Pancreas (tissue), 10 donors: Measurements from ENCODE around the gene ATP2C2. TPM values are rescaled to one million over a fixed set of nuclear protein-coding genes. Genes with fewer than 3 reads are reported as not detected.
"Not testable (repeated sequence)": the region's sequence is repeated elsewhere in the genome, so short reads cannot be mapped to it uniquely, and the experiment has no call there.

Source experiments
- ATAC-seq, 4 donors: fragments of 200-7000 bp; cut with Tn5 transposase; one replicate each; pipeline versions ENCODE4 v1.8.0 to v1.9.1; 2020; ENCODE audit warnings: mild to moderate bottlenecking in 4 of 4, moderate library complexity in 4 of 4
- DNase-seq, 6 donors: peaks; one replicate each; pipeline ENCODE4 v3.0.0-alpha.2; 2020
- FAIRE-seq: peaks from 2 replicates; lab custom pipeline; 2012; peaks lifted over from hg19 to GRCh38; lab: Jason Lieb, UNC
- H3K27ac ChIP-seq, 4 donors: fragments of 200-600 bp; sonication (generic); 1 replicate in 3 of 4; 2 replicates in 1 of 4; pipeline versions ENCODE4 v1.5.0 to v1.8.0; 2020
- H3K27me3 ChIP-seq, 4 donors: fragments of 200-600 bp; one replicate each; pipeline ENCODE4 v1.8.0; 2021
- H3K36me3 ChIP-seq, 3 donors: fragments of 200-600 bp; sonication (generic) in 1 of 3; one replicate each; pipeline versions ENCODE4 v1.5.0 to v1.8.0; 2020 to 2021
- H3K4me1 ChIP-seq, 3 donors: fragments of 200-600 bp; one replicate each; pipeline ENCODE4 v1.8.0; 2021
- H3K4me3 ChIP-seq, 4 donors: fragments of 200-600 bp; sonication (generic) in 2 of 4; one replicate each; pipeline versions ENCODE4 v1.5.0 to v1.8.0; 2020 to 2021
- H3K9me3 ChIP-seq, 4 donors: fragments of 200-600 bp; one replicate each; pipeline ENCODE4 v1.8.0; 2021
- CTCF ChIP-seq, 4 donors: fragments of 200-600 bp; sonication (generic) in 3 of 4; IDR thresholded peaks; one replicate each; pipeline versions ENCODE4 v1.5.0 to v1.8.0; 2021; ENCODE audit warnings: antibody characterized with exemption in 4 of 4
- WGBS, 2 donors: extraction: QIAGEN DNeasy Blood & Tissue Kit; methylation state at CpG; one replicate each; pipeline ENCODE4 v1.1.7; 2013; 5-methylcytosine and 5-hydroxymethylcytosine counted together
- intact Hi-C, 3 donors: fragments of 100-400 bp; cut with DNase I; formaldehyde crosslinking; loops; one replicate each; pipeline versions ENCODE4 v1.11.1 to v1.14.2; 2022
- polyA plus RNA-seq, 2 donors: library from polyadenylated mRNA; stranded (reverse); fragments of 200-250 nt; gene quantifications; one replicate each; pipeline ENCODE4 v1.2.3, GENCODE V29; 2013
- total RNA-seq, 6 donors: library from RNA; stranded (reverse); fragmentation: NEBNext Ultra II Directional in 4 of 6; extraction: Animal tissue kit (Norgen Biotek cat#: 25700) in 4 of 6; gene quantifications; one replicate each; pipeline versions ENCODE4 v1.2.1 to v1.2.4, GENCODE V29; 2021 to 2023
- donor health status: healthy with polysubstance abuse.
- donor health status: DM: no; HTN: no; CAD: no; lungs with moderate emphysema.
- donor health status: DM: no; HTN: no; CAD: no.
- donor health status: control.
- donor health status: control.
- donor health status: Bipolar disorder and iron deficiency.
- donor health status: DM: yes; HTN: yes; CAD: no.
- donor health status: DM: no; HTN: no; CAD: no.
- donor health status: DM: no; HTN: no; CAD: no.
- donor health status: DM: yes; HTN: yes; CAD: no.

The ATP2C2 gene
- total and polyA plus RNA-seq, 8 donors, result 0.47 to 6.3 (median 2.2) TPM

- H3K4me3 ChIP-seq, result no peak overlapping the region
- TF ChIP-seq CTCF (IDR thresholded peaks at IDR 0.05), result no peak
- H3K27ac ChIP-seq, result no peak overlapping the region
- intact Hi-C loops, result no loop called here
- no peaks in the 10 kb centered on the region for H3K36me3 ChIP-seq
- no peaks in the 10 kb centered on the region for H3K4me1 ChIP-seq
- no peak for FAIRE-seq
- peak in 1 of 6 donors; percentile 46 for DNase-seq
- no peaks in the 10 kb centered on the region for H3K27me3 ChIP-seq
- 76 to 79% methylated on average over 38 of the region's 38 CpGs for WGBS, 2 donors
- ATAC-seq, result peak in 2 of 4 donors; percentile 71 to 79
- H3K9me3 ChIP-seq, result no peaks in the 10 kb centered on the region
Measured at GRCh38 chr16:84449156-84450140, 81.1 kb downstream of the ATP2C2 start.

GRCh38 chr16:84450176-84450865 lies 82.0 kb downstream of the ATP2C2 start:
- no peak for ATAC-seq
- Histone ChIP-seq H3K27me3 (no peaks in the 10 kb centered on the region), H3K27ac (no peak overlapping the region), H3K4me3 (no peak overlapping the region), H3K36me3 (no peaks in the 10 kb centered on the region), H3K4me1 (no peaks in the 10 kb centered on the region), H3K9me3 (no peaks in the 10 kb centered on the region)
- TF ChIP-seq CTCF (IDR thresholded peaks at IDR 0.05), result no peak
- intact Hi-C loops, result no loop called here
- peak in 1 of 6 donors; percentile 30 for DNase-seq
- FAIRE-seq, result no peak
- 74 to 78% methylated on average over 11 of the region's 11 CpGs for WGBS, 2 donors

- 78 to 88% methylated on average over 9 of the region's 9 CpGs for WGBS, 2 donors
- DNase-seq, result peak in 1 of 6 donors; percentile 21
- not testable (repeated sequence) for FAIRE-seq
Measured at GRCh38 chr16:84451010-84451676, 82.8 kb downstream of the ATP2C2 start.

DNA sequence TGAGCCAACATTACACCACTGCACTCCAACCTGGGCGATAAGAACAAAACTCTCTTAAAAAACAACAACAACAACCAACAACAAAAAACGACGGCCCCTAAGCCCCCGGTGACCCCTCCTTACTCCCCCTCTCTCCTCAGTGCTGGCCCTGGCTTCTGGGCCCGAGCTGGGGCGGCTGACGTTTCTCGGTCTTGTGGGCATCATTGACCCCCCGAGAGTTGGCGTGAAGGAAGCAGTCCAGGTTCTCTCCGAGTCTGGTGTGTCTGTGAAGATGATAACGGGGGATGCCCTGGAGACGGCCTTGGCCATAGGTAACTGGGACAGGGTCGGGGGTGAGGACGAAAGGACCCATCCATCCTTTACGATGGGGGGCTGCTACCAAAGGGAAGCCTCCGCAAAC lies 83.4 kb downstream of the ATP2C2 start:
- H3K9me3 ChIP-seq, result no peaks in the 10 kb centered on the region
- H3K27me3 ChIP-seq, result no peaks in the 10 kb centered on the region
- WGBS, 2 donors, result 60 to 81% methylated on average over 16 to 17 of the region's 17 CpGs
- intact Hi-C loops, result no loop called here
- DNase-seq (peak in 1 of 6 donors; percentile 31), FAIRE-seq (no peak), ATAC-seq (no peak)
- H3K4me3 ChIP-seq, result no peak overlapping the region
- no peak for TF ChIP-seq CTCF (IDR thresholded peaks at IDR 0.05)
- no peaks in the 10 kb centered on the region for H3K4me1 ChIP-seq
- no peak overlapping the region for H3K27ac ChIP-seq
- no peaks in the 10 kb centered on the region for H3K36me3 ChIP-seq

More at GRCh38 chr16:84451010-84451676, 82.8 kb downstream of the ATP2C2 start:
- H3K27me3 ChIP-seq, H3K4me1 ChIP-seq, H3K27ac ChIP-seq, H3K9me3 ChIP-seq, ATAC-seq, H3K36me3 ChIP-seq, H3K4me3 ChIP-seq, intact Hi-C loops: not testable (repeated sequence)
